Right lobe of liver (tissue), 5 donors: ENCODE measurements around the gene HEATR1. TPM values are rescaled to one million over a fixed set of nuclear protein-coding genes. Genes with fewer than 3 reads are reported as not detected.

ENCODE experiments used
- total RNA-seq, 6 experiments: library from RNA; depleted of rRNA in 2 of 6; stranded (reverse); fragments of >200 nt in 2 of 6; fragmentation: NEBNext Ultra II Directional in 3 of 6; extraction: Animal tissue kit (Norgen Biotek cat#: 25700) in 3 of 6; gene quantifications; one replicate each; pipeline versions ENCODE4 v1.1.0 to v1.2.4, GENCODE V29; 2016 to 2023
- donor health status: DM: no; HTN: no; CAD: no.
- donor health status: DM: no; HTN: no; CAD: no.
- donor health status: DM: no; HTN: yes; CAD: no.
- donor health status: DM: no; HTN: yes; CAD: no.

Gene HEATR1
- total RNA-seq, 6 experiments from 2014 or later = 7.0 to 14.1 (median 12.4) TPM

Other genes starting within 250 kb of the HEATR1 start
- gene EDARADD, start 210.2 kb downstream of the HEATR1 start, total RNA-seq = 1 to 10 TPM in 1 of 6 experiments, under 1 TPM in 4, not detected in 1; 0.16 to 1.2 (median 0.26) TPM
- gene LGALS8, start 80.5 kb downstream of the HEATR1 start, total RNA-seq = 10 to 100 TPM; 30.4 to 69.3 (median 42.3) TPM
- gene ACTN2, start 82.0 kb upstream of the HEATR1 start, total RNA-seq = 1 to 10 TPM in 1 of 6 experiments, under 1 TPM in 4, not detected in 1; 0.29 to 1.4 (median 0.58) TPM
- gene MTR, start 190.8 kb upstream of the HEATR1 start, total RNA-seq = 10 to 100 TPM in 3 of 6 experiments, 1 to 10 TPM in 3; 9.4 to 15.4 (median 11.8) TPM